ENCODE results near the gene PELO.

Gene PELO

GRCh38 chr5:52774005-52774410 is 13.7 kb upstream of the PELO start:
- Histone ChIP-seq H3K9me3 (ENCODE audit: control insufficient read depth, low read depth, low read length) (no peaks in the 10 kb centered on the region), H3K27me3 (ENCODE audit: control insufficient read depth, insufficient read depth, low read length) (no peaks in the 10 kb centered on the region), H3K4me3 (ENCODE audit: low read length) (no peak overlapping the region), H3K27ac (ENCODE audit: low read length) (no peak overlapping the region), H3K9ac (ENCODE audit: low read length) (no peak overlapping the region), H3K4me1 (ENCODE audit: control insufficient read depth, low read depth, low read length) (peaks cover 10% of the 10 kb centered on the region), H3K36me3 (ENCODE audit: control insufficient read depth, low read depth, low read length) (no peaks in the 10 kb centered on the region)

GRCh38 chr5:52776116-52776515 is 11.6 kb upstream of the PELO start:
- peaks cover 10% of the 10 kb centered on the region for H3K4me1 ChIP-seq (ENCODE audit: control insufficient read depth, low read depth, low read length)
- H3K36me3 ChIP-seq (ENCODE audit: control insufficient read depth, low read depth, low read length) = no peaks in the 10 kb centered on the region
- no peak overlapping the region for H3K9ac ChIP-seq (ENCODE audit: low read length)
- no peaks in the 10 kb centered on the region for H3K27me3 ChIP-seq (ENCODE audit: control insufficient read depth, insufficient read depth, low read length)
- H3K27ac ChIP-seq (ENCODE audit: low read length) = no peak overlapping the region
- no peak overlapping the region for H3K4me3 ChIP-seq (ENCODE audit: low read length)
- no peaks in the 10 kb centered on the region for H3K9me3 ChIP-seq (ENCODE audit: control insufficient read depth, low read depth, low read length)

GRCh38 chr5:52777186-52777585 is 10.5 kb upstream of the PELO start:
- Histone ChIP-seq H3K36me3 (ENCODE audit: control insufficient read depth, low read depth, low read length) (no peaks in the 10 kb centered on the region), H3K9ac (ENCODE audit: low read length) (no peak overlapping the region), H3K9me3 (ENCODE audit: control insufficient read depth, low read depth, low read length) (no peaks in the 10 kb centered on the region), H3K4me3 (ENCODE audit: low read length) (no peak overlapping the region), H3K4me1 (ENCODE audit: control insufficient read depth, low read depth, low read length) (peaks cover 10% of the 10 kb centered on the region), H3K27ac (ENCODE audit: low read length) (no peak overlapping the region), H3K27me3 (ENCODE audit: control insufficient read depth, insufficient read depth, low read length) (no peaks in the 10 kb centered on the region)

GRCh38 chr5:52778781-52779180 is 8.9 kb upstream of the PELO start:
- peaks cover 5% of the 10 kb centered on the region for H3K4me1 ChIP-seq (ENCODE audit: control insufficient read depth, low read depth, low read length)
- no peaks in the 10 kb centered on the region for H3K27me3 ChIP-seq (ENCODE audit: control insufficient read depth, insufficient read depth, low read length)
- H3K27ac ChIP-seq (ENCODE audit: low read length) = no peak overlapping the region
- no peaks in the 10 kb centered on the region for H3K9me3 ChIP-seq (ENCODE audit: control insufficient read depth, low read depth, low read length)
- H3K36me3 ChIP-seq (ENCODE audit: control insufficient read depth, low read depth, low read length) = no peaks in the 10 kb centered on the region
- H3K4me3 ChIP-seq (ENCODE audit: low read length) = no peak overlapping the region
- H3K9ac ChIP-seq (ENCODE audit: low read length) = no peak overlapping the region

- Histone ChIP-seq H3K4me3 (ENCODE audit: low read length) (no peak overlapping the region), H3K4me1 (ENCODE audit: control insufficient read depth, low read depth, low read length) (peaks cover under 1% of the 10 kb centered on the region), H3K27me3 (ENCODE audit: control insufficient read depth, insufficient read depth, low read length) (no peaks in the 10 kb centered on the region), H3K9me3 (ENCODE audit: control insufficient read depth, low read depth, low read length) (no peaks in the 10 kb centered on the region), H3K36me3 (ENCODE audit: control insufficient read depth, low read depth, low read length) (no peaks in the 10 kb centered on the region), H3K27ac (ENCODE audit: low read length) (no peak overlapping the region), H3K9ac (ENCODE audit: low read length) (no peak overlapping the region)
These were observed 8.5 kb upstream of the PELO start for GRCh38 chr5:52779213-52779612.

- H3K9ac ChIP-seq (ENCODE audit: low read length) = no peak overlapping the region
- no peaks in the 10 kb centered on the region for H3K9me3 ChIP-seq (ENCODE audit: control insufficient read depth, low read depth, low read length)
- no peaks in the 10 kb centered on the region for H3K4me1 ChIP-seq (ENCODE audit: control insufficient read depth, low read depth, low read length)
- H3K4me3 ChIP-seq (ENCODE audit: low read length) = no peak overlapping the region
- H3K27me3 ChIP-seq (ENCODE audit: control insufficient read depth, insufficient read depth, low read length) = peaks cover 10% of the 10 kb centered on the region
- H3K27ac ChIP-seq (ENCODE audit: low read length) = no peak overlapping the region
- H3K36me3 ChIP-seq (ENCODE audit: control insufficient read depth, low read depth, low read length) = no peaks in the 10 kb centered on the region
These were observed 4.3 kb upstream of the PELO start for GRCh38 chr5:52783226-52783959.

GRCh38 chr5:52784737-52785136 is 3.0 kb upstream of the PELO start:
- H3K4me3 ChIP-seq (ENCODE audit: low read length) = no peak overlapping the region
- peaks cover 9% of the 10 kb centered on the region for H3K4me1 ChIP-seq (ENCODE audit: control insufficient read depth, low read depth, low read length)
- H3K9me3 ChIP-seq (ENCODE audit: control insufficient read depth, low read depth, low read length) = no peaks in the 10 kb centered on the region
- H3K27ac ChIP-seq (ENCODE audit: low read length) = no peak overlapping the region
- no peaks in the 10 kb centered on the region for H3K36me3 ChIP-seq (ENCODE audit: control insufficient read depth, low read depth, low read length)
- H3K9ac ChIP-seq (ENCODE audit: low read length) = no peak overlapping the region
- H3K27me3 ChIP-seq (ENCODE audit: control insufficient read depth, insufficient read depth, low read length) = peaks cover 24% of the 10 kb centered on the region

- H3K4me3 ChIP-seq (ENCODE audit: low read length) = no peak overlapping the region
These were observed 1.3 kb upstream of the PELO start for GRCh38 chr5:52786391-52786790.

GRCh38 chr5:52786949-52787599 is 642 bp upstream of the PELO start:
- Histone ChIP-seq H3K27me3 (ENCODE audit: control insufficient read depth, insufficient read depth, low read length) (peaks cover 29% of the 10 kb centered on the region), H3K9me3 (ENCODE audit: control insufficient read depth, low read depth, low read length) (no peaks in the 10 kb centered on the region), H3K9ac (ENCODE audit: low read length) (no peak overlapping the region), H3K4me3 (ENCODE audit: low read length) (peak overlapping the region; percentile 94), H3K27ac (ENCODE audit: low read length) (no peak overlapping the region), H3K4me1 (ENCODE audit: control insufficient read depth, low read depth, low read length) (peaks cover 9% of the 10 kb centered on the region), H3K36me3 (ENCODE audit: control insufficient read depth, low read depth, low read length) (no peaks in the 10 kb centered on the region)

More at GRCh38 chr5:52786391-52786790, 1.3 kb upstream of the PELO start:
- Histone ChIP-seq H3K9ac (ENCODE audit: low read length) (no peak overlapping the region), H3K27ac (ENCODE audit: low read length) (no peak overlapping the region), H3K27me3 (ENCODE audit: control insufficient read depth, insufficient read depth, low read length) (peaks cover 29% of the 10 kb centered on the region), H3K4me1 (ENCODE audit: control insufficient read depth, low read depth, low read length) (peaks cover 9% of the 10 kb centered on the region), H3K36me3 (ENCODE audit: control insufficient read depth, low read depth, low read length) (no peaks in the 10 kb centered on the region), H3K9me3 (ENCODE audit: control insufficient read depth, low read depth, low read length) (no peaks in the 10 kb centered on the region)

- H3K4me3 ChIP-seq (ENCODE audit: low read length) = peak overlapping the region; percentile 94
These were observed 747 bp downstream of the PELO start for GRCh38 chr5:52788505-52788821.

GRCh38 chr5:52789378-52789777 is 1.7 kb downstream of the PELO start:
- Histone ChIP-seq H3K36me3 (ENCODE audit: control insufficient read depth, low read depth, low read length) (no peaks in the 10 kb centered on the region), H3K9ac (ENCODE audit: low read length) (peak overlapping the region; percentile 45), H3K9me3 (ENCODE audit: control insufficient read depth, low read depth, low read length) (no peaks in the 10 kb centered on the region), H3K4me1 (ENCODE audit: control insufficient read depth, low read depth, low read length) (peaks cover 9% of the 10 kb centered on the region), H3K27me3 (ENCODE audit: control insufficient read depth, insufficient read depth, low read length) (peaks cover 29% of the 10 kb centered on the region), H3K27ac (ENCODE audit: low read length) (no peak overlapping the region), H3K4me3 (ENCODE audit: low read length) (peak overlapping the region; percentile 94)

More at GRCh38 chr5:52788505-52788821, 747 bp downstream of the PELO start:
- H3K27me3 ChIP-seq (ENCODE audit: control insufficient read depth, insufficient read depth, low read length) = peaks cover 29% of the 10 kb centered on the region
- peaks cover 9% of the 10 kb centered on the region for H3K4me1 ChIP-seq (ENCODE audit: control insufficient read depth, low read depth, low read length)
- no peak overlapping the region for H3K27ac ChIP-seq (ENCODE audit: low read length)
- H3K9me3 ChIP-seq (ENCODE audit: control insufficient read depth, low read depth, low read length) = no peaks in the 10 kb centered on the region
- peak overlapping the region; percentile 45 for H3K9ac ChIP-seq (ENCODE audit: low read length)
- H3K36me3 ChIP-seq (ENCODE audit: control insufficient read depth, low read depth, low read length) = no peaks in the 10 kb centered on the region

GRCh38 chr5:52789851-52790250 is 2.1 kb downstream of the PELO start:
- no peak overlapping the region for H3K27ac ChIP-seq (ENCODE audit: low read length)
- H3K9me3 ChIP-seq (ENCODE audit: control insufficient read depth, low read depth, low read length) = no peaks in the 10 kb centered on the region
- peaks cover 9% of the 10 kb centered on the region for H3K4me1 ChIP-seq (ENCODE audit: control insufficient read depth, low read depth, low read length)
- H3K36me3 ChIP-seq (ENCODE audit: control insufficient read depth, low read depth, low read length) = no peaks in the 10 kb centered on the region
- no peak overlapping the region for H3K4me3 ChIP-seq (ENCODE audit: low read length)
- H3K27me3 ChIP-seq (ENCODE audit: control insufficient read depth, insufficient read depth, low read length) = peaks cover 29% of the 10 kb centered on the region
- no peak overlapping the region for H3K9ac ChIP-seq (ENCODE audit: low read length)
